ENCODE results near the gene PLEK. TPM values are rescaled to one million over a fixed set of nuclear protein-coding genes. Genes with fewer than 3 reads are reported as not detected.

The PLEK gene
- total and polyA plus RNA-seq, 2 donors (not counting 1 experiment from before 2014, with no cell fraction given): not detected

DNA sequence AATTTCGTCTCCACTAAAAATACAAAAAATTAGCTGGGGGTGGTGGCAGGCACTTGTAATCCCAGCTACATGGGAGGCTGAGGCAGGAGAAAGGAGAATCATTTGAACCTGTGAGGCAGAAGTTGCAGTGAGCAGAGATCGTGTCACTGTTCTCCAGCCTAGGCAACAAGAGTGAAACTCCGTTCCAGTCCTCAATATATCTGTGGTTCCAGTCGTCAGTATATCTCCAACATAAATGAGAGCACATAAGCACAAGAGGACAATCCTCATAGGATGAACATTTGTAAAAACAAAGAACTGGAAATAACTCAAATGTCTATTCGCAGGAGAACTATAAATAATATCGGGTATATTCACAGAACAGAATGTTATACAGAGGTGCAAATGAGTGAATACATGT lies 13.1 kb upstream of the PLEK start:
- no peak for TF ChIP-seq CTCF (conservative IDR thresholded peaks at IDR 0.05 in 1 of 2, IDR thresholded peaks at IDR 0.05 in 1 of 2; ENCODE audit: low read depth in 1 of 2, low read length in 2 of 2)
- TF ChIP-seq EZH2 (IDR thresholded peaks at IDR 0.05; ENCODE audit: low read length, missing control alignments): no peak
- H3K4me3 ChIP-seq (replicated peaks in 1 of 4; ENCODE audit: control extremely low read depth in 1 of 4, insufficient read depth in 1 of 4, low read depth in 3 of 4, low read length in 4 of 4): no peak overlapping the region
- no peaks in the 10 kb centered on the region for H3K4me1 ChIP-seq (ENCODE audit: control insufficient read depth, extremely low read depth, insufficient read depth, low read length)
- H2AFZ ChIP-seq (ENCODE audit: low read length): no peak overlapping the region
- no peaks in the 10 kb centered on the region for H3K9me3 ChIP-seq (ENCODE audit: control insufficient read depth, insufficient read depth, low read depth, low read length)
- H3K79me2 ChIP-seq (ENCODE audit: control insufficient read depth, insufficient read depth, low read length): no peaks in the 10 kb centered on the region
- no peak overlapping the region for H3K4me2 ChIP-seq (ENCODE audit: extremely low read depth, insufficient read depth, low read length)
- no peak overlapping the region for H3K9ac ChIP-seq (ENCODE audit: insufficient read depth, low read length)
- no peaks in the 10 kb centered on the region for H3K36me3 ChIP-seq (ENCODE audit: control insufficient read depth, insufficient read depth, low read length)
- no peak overlapping the region for H3K27ac ChIP-seq (ENCODE audit: insufficient read depth, low read length)
- H4K20me1 ChIP-seq (ENCODE audit: control insufficient read depth, extremely low read depth, insufficient read depth, low read length): no peaks in the 10 kb centered on the region
- no peaks in the 10 kb centered on the region for H3K27me3 ChIP-seq (ENCODE audit: control insufficient read depth, insufficient read depth, low read length)
- no peak for DNase-seq (ENCODE audit: low read depth in 2 of 2)

DNA sequence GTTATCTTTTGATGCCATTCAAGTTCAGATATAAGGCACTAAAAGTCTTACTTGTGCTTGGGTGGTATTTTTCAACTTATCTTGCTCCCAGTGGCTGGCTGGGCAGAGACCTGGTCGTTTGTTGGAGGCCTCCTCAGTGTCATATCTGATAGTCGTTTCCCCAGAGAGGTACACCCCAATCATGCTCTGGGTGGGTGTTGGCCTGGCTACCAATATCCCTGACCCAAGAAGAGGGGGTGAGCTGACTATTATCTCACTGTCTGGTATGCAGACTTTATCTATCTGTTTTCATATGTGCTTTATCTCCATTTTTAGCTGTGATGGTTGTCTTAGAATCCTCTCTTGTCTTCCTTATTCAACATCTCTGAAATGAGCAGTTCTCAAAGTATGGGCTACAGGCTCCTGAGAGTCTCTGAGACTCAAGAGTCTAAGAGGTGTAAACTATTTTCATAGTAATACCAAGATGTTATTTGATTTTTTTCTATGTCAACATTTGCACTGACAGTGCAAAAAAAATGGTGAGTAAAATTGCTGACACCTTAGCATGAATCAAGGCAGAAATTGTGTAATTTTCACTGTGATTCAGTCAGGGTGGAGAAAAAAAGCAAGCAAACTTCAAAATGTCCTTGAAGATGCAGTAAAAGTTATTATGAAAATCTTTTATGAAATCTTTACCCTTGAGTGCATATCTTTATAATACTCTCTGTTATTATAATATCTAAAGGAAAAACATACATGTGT lies 12.3 kb upstream of the PLEK start:
- H3K9me3 ChIP-seq (ENCODE audit: control insufficient read depth, insufficient read depth, low read depth, low read length): no peaks in the 10 kb centered on the region
- H4K20me1 ChIP-seq (ENCODE audit: control insufficient read depth, extremely low read depth, insufficient read depth, low read length): no peaks in the 10 kb centered on the region
- no peak overlapping the region for H3K27ac ChIP-seq (ENCODE audit: insufficient read depth, low read length)
- H2AFZ ChIP-seq (ENCODE audit: low read length): no peak overlapping the region
- H3K4me3 ChIP-seq (replicated peaks in 1 of 4; ENCODE audit: control extremely low read depth in 1 of 4, insufficient read depth in 1 of 4, low read depth in 3 of 4, low read length in 4 of 4): no peak overlapping the region
- H3K4me1 ChIP-seq (ENCODE audit: control insufficient read depth, extremely low read depth, insufficient read depth, low read length): no peaks in the 10 kb centered on the region
- H3K9ac ChIP-seq (ENCODE audit: insufficient read depth, low read length): no peak overlapping the region
- no peak overlapping the region for H3K4me2 ChIP-seq (ENCODE audit: extremely low read depth, insufficient read depth, low read length)
- DNase-seq (ENCODE audit: low read depth in 2 of 2): no peak
- H3K36me3 ChIP-seq (ENCODE audit: control insufficient read depth, insufficient read depth, low read length): no peaks in the 10 kb centered on the region
- H3K27me3 ChIP-seq (ENCODE audit: control insufficient read depth, insufficient read depth, low read length): no peaks in the 10 kb centered on the region
- H3K79me2 ChIP-seq (ENCODE audit: control insufficient read depth, insufficient read depth, low read length): no peaks in the 10 kb centered on the region
- TF ChIP-seq CTCF (conservative IDR thresholded peaks at IDR 0.05 in 1 of 2, IDR thresholded peaks at IDR 0.05 in 1 of 2; ENCODE audit: low read depth in 1 of 2, low read length in 2 of 2) (no peak), EZH2 (IDR thresholded peaks at IDR 0.05; ENCODE audit: low read length, missing control alignments) (no peak)

DNA sequence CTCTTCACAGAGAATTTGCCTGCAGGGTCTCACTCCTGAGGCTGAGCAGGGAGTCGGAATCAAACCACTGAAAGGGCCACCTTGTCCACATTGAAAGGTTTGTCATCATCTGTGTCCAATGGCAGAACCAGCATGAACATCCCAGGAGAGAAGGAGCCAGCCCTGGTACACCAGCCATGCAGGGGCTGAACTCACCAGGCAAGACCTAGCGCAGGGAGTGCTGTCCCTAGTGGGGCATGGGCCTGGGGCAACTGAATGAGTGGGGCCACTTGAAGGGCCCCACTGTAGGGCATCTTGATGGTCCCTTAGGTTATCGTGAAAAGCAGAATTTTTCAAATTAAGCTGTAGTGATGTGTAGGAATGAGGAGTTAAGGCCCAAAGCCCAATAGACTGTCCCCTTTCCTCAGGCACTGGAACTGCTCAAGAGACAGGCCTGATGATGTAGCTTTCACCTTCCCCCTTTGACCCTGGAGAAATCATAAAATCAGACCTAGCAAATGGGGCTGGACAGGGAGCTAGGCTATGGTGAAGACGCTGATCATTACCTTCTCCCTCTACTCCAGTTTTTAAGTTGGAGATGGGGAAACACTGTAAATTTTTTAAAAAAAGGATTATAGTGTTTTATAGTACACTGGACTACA lies 8.4 kb upstream of the PLEK start:
- H3K79me2 ChIP-seq (ENCODE audit: control insufficient read depth, insufficient read depth, low read length): no peaks in the 10 kb centered on the region
- no peaks in the 10 kb centered on the region for H3K4me1 ChIP-seq (ENCODE audit: control insufficient read depth, extremely low read depth, insufficient read depth, low read length)
- DNase-seq (ENCODE audit: low read depth in 2 of 2): no peak
- H3K27me3 ChIP-seq (ENCODE audit: control insufficient read depth, insufficient read depth, low read length): no peaks in the 10 kb centered on the region
- H3K4me2 ChIP-seq (ENCODE audit: extremely low read depth, insufficient read depth, low read length): no peak overlapping the region
- H3K27ac ChIP-seq (ENCODE audit: insufficient read depth, low read length): no peak overlapping the region
- no peaks in the 10 kb centered on the region for H3K9me3 ChIP-seq (ENCODE audit: control insufficient read depth, insufficient read depth, low read depth, low read length)
- H4K20me1 ChIP-seq (ENCODE audit: control insufficient read depth, extremely low read depth, insufficient read depth, low read length): no peaks in the 10 kb centered on the region
- no peaks in the 10 kb centered on the region for H3K36me3 ChIP-seq (ENCODE audit: control insufficient read depth, insufficient read depth, low read length)
- H3K4me3 ChIP-seq (replicated peaks in 1 of 4; ENCODE audit: control extremely low read depth in 1 of 4, insufficient read depth in 1 of 4, low read depth in 3 of 4, low read length in 4 of 4): no peak overlapping the region
- H2AFZ ChIP-seq (ENCODE audit: low read length): no peak overlapping the region
- TF ChIP-seq EZH2 (IDR thresholded peaks at IDR 0.05; ENCODE audit: low read length, missing control alignments) (no peak), CTCF (conservative IDR thresholded peaks at IDR 0.05 in 1 of 2, IDR thresholded peaks at IDR 0.05 in 1 of 2; ENCODE audit: low read depth in 1 of 2, low read length in 2 of 2) (no peak)
- no peak overlapping the region for H3K9ac ChIP-seq (ENCODE audit: insufficient read depth, low read length)

All from fibroblast of lung (primary cell).